Endothelial cell of umbilical vein (primary cell): ENCODE results near the gene SLC43A1.

ENCODE experiments used
- EZH2 ChIP-seq: IDR thresholded peaks from 2 replicates; pipeline ENCODE4 v1.6.1; 2012; ENCODE audit warnings: borderline replicate concordance, low read depth, mild to moderate bottlenecking, moderate library complexity, low read length, inconsistent platforms; ENCODE audit not compliant: severe bottlenecking
- GATA2 ChIP-seq: IDR thresholded peaks from 2 replicates; pipeline ENCODE4 v1.7.0; 2011; ENCODE audit warnings: low read depth, mild to moderate bottlenecking, moderate library complexity, mixed read lengths, low read length; ENCODE audit not compliant: insufficient read length, insufficient read depth
- JUN ChIP-seq: IDR thresholded peaks from 2 replicates; pipeline ENCODE4 v1.6.1; 2011; ENCODE audit warnings: borderline replicate concordance, low read depth; ENCODE audit not compliant: insufficient read length, insufficient read depth
- MYC ChIP-seq: IDR thresholded peaks from one replicate; pipeline ENCODE4 v1.6.1; 2011; ENCODE audit warnings: mild to moderate bottlenecking, low read depth, low read length
- POLR2A ChIP-seq: IDR thresholded peaks from 2 replicates; pipeline ENCODE4 v1.6.1; 2012; ENCODE audit warnings: low read depth, mild to moderate bottlenecking, control low read depth, low read length
- POLR2AphosphoS5 ChIP-seq: IDR thresholded peaks from 2 replicates; pipeline ENCODE4 v1.6.1; 2012; ENCODE audit warnings: low read depth, mild to moderate bottlenecking, control low read depth, low read length, moderate library complexity; ENCODE audit not compliant: insufficient read depth
- TF ChIP-seq, protein P1 (sequence below), 2 donors: IDR thresholded peaks; 1 replicate in 1 of 2; 2 replicates in 1 of 2; pipeline ENCODE4 v1.5.1; 2011; ENCODE audit warnings: low read length in 2 of 2, mild to moderate bottlenecking in 2 of 2, moderate library complexity in 2 of 2, control low read depth in 1 of 2, inconsistent platforms in 1 of 2, low read depth in 1 of 2; ENCODE audit not compliant: insufficient read depth in 1 of 2; ENCODE audit errors: extremely low read depth in 1 of 2
- TF ChIP-seq, protein P2 (sequence below): IDR thresholded peaks from 2 replicates; pipeline ENCODE4 v1.6.1; 2011; ENCODE audit not compliant: insufficient read depth, insufficient read length

DNA sequence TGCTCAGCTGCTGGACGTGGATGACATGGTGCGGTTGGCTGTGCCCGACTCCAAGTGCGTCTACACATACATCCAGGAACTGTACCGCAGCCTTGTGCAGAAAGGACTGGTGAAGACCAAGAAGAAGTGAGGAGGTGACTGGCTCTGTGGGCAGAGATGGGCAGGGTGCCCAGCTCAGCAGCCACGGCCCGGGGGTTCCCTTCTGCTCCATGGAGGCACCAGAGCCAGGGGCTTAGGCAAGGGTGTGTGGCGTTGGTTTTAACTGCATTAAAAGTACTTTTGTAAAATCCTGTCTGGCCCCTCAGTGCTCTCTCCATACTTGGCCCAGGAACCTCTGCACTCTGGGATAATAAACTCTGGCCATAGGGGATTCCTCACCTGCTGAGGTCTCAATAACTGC, 34.5 kb upstream of the SLC43A1 start:
- TF ChIP-seq EZH2 (no peak), MYC (no peak), POLR2A (no peak), GATA2 (no peak), POLR2AphosphoS5 (no peak), JUN (no peak)
- TF ChIP-seq, protein P1, sequence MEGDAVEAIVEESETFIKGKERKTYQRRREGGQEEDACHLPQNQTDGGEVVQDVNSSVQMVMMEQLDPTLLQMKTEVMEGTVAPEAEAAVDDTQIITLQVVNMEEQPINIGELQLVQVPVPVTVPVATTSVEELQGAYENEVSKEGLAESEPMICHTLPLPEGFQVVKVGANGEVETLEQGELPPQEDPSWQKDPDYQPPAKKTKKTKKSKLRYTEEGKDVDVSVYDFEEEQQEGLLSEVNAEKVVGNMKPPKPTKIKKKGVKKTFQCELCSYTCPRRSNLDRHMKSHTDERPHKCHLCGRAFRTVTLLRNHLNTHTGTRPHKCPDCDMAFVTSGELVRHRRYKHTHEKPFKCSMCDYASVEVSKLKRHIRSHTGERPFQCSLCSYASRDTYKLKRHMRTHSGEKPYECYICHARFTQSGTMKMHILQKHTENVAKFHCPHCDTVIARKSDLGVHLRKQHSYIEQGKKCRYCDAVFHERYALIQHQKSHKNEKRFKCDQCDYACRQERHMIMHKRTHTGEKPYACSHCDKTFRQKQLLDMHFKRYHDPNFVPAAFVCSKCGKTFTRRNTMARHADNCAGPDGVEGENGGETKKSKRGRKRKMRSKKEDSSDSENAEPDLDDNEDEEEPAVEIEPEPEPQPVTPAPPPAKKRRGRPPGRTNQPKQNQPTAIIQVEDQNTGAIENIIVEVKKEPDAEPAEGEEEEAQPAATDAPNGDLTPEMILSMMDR (IDR thresholded peaks at IDR 0.05; ENCODE audit: extremely low read depth in 1 of 2, insufficient read depth in 1 of 2, low read depth in 1 of 2, low read length in 2 of 2): no peak
- TF ChIP-seq, protein P2, sequence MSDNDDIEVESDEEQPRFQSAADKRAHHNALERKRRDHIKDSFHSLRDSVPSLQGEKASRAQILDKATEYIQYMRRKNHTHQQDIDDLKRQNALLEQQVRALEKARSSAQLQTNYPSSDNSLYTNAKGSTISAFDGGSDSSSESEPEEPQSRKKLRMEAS: no peak
